ENCODE results near the gene ZBTB32. TPM values are rescaled to one million over a fixed set of nuclear protein-coding genes. Genes with fewer than 3 reads are reported as not detected.

Gene ZBTB32
- polyA plus RNA-seq, 1 donor, result 0.32 TPM

DNA sequence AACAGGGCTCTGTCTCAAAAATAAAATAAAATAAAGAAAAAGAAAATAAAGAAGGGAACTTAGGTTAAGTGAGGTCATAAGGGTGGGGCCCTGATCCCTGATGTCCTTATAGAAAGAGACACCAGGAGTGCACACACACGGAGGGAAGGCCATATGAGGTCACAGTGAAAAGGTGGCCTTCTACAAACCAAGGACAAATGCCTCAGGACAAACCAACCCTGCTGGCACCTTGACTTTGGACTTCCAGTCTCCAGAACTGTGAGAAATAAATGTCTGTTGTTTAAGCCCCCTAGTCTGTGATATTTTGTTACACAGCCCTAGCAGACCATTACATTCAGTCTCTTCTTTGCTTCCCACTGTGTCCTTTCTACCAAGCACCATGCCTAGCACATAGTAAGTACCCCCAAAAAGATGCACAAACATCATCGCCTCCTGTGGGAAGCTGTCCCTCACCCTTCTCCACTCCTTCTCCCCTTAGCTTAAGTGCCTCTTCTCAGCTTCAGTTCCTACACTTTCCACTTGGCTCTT lies 8.4 kb upstream of the ZBTB32 start:
- no peak for DNase-seq

DNA sequence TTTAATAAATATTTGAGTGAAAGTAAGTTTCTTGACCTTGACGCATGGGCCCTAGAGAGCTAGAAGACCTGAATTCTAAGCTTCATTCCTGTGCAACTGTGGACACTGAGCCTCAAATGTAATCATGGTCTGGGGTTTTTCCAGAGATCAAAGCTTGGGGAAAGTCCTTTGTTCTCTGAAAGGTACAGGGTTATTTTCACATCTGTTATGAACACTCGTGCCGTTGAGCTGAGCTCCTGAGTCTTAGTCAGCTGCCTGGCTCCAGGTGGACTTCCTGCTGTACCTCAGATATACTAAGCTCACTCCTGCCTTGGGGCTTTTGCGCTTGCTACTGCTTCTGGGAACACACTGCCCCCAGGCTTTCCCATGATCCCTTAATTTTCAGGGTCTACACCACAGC lies 7.5 kb upstream of the ZBTB32 start:
- DNase-seq, result no peak

DNA sequence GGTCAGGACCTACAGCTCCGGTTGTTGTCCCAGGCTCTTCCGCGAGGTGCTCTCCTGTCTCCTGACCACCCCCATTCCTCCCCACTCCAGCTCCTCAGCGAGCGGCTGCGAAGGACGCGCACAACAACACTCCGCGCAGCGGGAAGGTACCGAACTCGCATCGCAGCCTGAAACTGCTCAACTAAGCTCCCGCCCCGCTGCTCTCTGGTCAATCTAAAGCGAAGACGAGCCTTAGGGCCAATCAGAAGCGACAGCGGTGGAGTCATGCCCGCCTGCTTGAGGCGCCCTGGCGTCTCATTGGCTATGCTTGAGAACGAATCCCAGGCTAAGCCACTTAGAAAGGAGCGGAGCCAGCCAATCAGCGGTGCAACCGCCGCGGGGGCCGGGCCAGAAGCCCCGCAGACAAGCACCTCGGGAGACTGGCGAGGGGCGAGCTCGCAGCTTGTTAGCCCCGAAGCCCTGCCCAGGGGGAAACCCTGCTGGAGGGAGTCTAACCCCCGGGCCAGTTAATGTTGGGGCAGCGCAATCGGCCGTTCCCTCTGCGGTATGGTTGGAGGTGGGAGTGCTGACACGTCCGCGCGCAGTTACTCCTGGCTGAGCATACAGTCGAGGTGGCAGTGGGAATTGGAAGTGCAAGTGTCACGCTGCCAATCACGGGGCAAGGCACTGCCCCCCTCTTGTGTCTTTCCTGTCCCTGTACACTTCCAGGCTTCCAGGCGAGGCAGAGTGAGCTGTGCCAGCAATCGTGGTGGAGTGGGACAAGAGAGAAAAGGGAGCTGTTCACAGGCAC lies 1.9 kb upstream of the ZBTB32 start:
- DNase-seq, result peak; percentile 95

DNA sequence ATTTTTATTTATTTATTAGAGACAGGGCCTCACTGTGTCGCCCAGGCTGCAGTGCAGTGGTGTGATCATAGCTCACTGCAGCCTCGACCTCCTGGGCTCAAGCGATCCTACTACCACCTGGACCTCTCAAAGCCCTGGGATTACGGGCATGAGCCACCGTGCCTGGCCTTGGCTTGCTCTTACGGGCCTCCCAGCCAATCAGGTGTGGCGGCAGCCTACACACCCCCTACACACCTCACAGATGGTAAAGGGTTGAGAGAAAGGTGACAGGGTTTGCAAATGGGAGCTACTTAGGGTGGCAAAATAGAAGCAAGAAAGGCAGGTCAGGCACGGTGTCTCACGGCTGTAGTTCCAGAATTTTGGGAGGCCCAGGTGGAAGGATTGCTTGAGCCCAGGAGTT lies 1.0 kb upstream of the ZBTB32 start:
- DNase-seq, result no peak

DNA sequence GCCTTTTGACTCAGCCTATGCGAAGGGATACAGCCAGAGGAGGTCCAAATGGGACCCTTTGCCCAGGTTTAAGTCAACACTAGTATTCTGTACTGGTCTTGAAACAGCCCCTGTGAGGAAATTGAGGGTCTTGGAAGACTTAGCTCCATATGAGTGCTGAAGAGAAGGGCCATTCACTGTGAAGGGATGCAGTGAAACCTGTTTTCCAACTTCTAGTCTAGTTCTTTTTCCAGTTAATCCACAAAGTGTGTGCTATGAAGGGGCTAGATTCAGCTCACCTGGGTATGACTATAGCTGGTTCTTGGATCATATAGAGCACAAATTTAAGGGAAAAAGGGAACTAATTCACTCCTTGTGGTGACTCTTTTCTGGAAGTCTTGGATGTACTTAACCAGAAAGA lies 4.0 kb downstream of the ZBTB32 start:
- DNase-seq, result no peak

DNA sequence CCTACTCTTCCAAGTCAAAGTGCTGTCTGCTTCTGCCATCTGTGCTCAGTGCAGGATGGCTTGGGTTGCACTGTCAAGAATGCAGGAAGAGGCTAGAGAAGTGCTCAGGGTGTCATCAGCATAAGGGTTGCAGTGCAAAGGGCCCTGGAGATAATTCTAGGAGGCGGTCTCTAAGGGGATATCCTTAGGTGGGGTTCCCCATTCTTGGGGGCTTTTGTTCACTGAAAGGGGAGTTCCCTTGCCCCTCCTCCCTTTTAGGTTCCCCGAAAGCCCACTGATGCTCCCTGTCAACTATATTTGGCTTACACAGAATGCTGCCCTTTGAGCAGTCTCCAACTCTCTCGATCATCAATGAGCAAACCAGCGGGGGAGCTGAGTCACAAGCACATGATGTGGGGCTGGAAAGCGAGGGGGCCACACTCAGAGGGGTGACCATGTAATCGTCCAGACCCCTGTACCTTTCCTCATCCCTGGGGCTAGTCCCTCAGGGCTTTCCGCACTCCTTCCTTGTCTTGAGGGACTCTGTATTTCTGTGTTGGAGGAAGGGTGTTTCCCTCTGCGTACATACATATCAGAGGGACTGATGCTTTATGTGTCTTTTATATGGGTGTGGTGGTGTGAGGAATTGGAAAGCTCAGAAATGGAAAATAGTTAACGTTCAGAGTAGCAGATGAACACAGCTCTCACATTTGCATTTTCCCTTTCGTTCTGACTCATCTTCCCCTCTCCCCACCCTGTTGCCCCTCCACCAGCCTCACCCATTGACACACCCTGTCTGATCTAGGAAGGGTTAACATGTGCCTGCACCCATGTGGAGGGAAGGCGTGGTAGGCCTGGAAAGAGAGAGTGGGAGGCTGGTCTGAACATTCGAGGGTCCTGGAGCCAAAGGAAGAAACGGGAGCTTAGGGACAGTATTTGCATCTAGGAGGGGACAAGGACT lies 6.7 kb downstream of the ZBTB32 start:
- DNase-seq, result no peak

DNA sequence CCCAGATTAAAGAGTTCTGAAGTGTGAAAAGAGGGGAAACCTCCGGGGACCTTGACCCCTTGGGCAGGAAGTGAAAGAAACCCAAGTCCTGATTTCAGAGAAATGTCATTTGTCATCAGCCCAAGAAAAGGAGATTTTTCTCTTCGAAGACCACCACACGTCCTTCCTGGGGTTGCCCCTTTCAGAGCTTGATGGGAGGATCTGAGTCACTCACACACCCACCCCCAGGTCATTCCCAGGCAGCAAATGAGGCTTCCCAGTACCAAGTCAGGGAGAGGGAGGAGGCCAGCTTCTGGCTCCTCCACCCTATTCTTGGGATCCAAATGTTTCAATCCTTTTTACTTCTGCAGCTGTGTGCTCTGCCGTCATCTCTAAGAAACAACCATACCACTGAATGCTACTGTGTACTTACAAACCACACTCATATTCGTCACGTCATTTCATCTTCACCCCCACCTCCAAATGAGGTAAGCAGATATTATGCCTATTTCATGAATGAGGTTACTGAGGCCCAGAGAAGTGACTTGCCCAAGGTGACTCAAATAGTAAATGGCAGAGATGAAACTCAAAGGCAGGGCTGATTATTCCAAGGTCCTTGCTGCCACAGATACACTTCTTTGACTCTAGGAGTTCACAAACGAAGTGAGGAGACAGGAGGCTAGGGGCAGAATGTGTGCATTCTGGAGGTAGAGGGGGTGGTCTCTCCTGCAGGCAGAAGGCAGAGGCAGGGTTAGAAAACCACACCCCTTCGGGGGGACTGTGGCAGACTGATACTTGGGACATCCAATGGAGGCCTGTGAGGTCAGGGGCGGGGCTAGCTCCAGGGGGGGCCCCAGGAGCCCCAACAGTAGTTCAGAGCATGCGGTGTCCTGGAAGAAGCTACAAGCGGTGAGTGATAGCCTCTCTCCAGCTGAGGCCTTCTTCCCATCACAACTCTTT lies 8.5 kb downstream of the ZBTB32 start:
- no peak for DNase-seq

DNA sequence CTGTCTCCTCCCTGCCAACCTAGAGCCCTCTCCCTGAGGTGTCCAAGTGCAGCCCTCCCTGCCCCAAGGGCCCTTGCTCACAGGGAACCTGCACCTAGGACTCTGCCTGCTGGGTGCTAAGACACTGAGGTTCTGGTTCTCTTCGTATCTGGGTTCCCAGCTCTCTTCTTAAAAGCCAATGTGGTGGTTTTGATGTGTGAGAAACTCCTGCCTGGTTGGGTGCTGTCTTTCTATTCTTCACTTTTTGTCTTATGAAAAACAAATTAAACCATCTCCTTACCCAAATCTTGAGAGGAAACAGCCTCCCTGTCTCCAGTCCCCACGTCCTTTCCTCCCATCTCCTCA lies 9.1 kb downstream of the ZBTB32 start:
- DNase-seq, result no peak

DNA sequence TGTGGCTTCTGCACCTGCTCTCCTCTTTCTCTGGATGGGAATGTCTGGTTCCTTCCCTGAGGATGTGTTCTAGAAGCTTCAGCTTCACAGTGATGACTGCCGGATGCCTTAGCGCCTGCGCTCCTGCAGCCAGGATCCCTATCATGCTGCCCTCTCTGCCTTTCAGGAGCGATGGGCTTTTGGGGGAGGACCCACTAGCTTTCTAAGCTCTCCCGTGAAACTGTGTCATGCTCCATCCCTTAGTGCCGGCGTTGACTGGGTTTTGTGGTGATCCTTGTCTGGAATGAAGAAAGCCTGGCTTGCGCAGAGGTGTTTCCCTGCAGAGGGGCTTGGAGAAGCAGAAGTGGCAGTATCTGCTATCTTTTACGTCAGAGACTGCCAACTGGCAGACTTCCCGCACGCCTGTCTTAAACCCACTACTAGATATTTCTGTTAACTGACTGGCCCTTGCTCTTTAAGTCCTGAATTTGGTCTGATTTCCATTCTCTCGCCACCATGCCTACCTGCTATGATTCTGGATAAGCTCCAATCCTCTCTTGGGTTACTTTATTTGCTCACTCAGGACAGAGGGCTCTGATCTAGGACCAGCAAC lies 9.6 kb downstream of the ZBTB32 start:
- no peak for DNase-seq

DNA sequence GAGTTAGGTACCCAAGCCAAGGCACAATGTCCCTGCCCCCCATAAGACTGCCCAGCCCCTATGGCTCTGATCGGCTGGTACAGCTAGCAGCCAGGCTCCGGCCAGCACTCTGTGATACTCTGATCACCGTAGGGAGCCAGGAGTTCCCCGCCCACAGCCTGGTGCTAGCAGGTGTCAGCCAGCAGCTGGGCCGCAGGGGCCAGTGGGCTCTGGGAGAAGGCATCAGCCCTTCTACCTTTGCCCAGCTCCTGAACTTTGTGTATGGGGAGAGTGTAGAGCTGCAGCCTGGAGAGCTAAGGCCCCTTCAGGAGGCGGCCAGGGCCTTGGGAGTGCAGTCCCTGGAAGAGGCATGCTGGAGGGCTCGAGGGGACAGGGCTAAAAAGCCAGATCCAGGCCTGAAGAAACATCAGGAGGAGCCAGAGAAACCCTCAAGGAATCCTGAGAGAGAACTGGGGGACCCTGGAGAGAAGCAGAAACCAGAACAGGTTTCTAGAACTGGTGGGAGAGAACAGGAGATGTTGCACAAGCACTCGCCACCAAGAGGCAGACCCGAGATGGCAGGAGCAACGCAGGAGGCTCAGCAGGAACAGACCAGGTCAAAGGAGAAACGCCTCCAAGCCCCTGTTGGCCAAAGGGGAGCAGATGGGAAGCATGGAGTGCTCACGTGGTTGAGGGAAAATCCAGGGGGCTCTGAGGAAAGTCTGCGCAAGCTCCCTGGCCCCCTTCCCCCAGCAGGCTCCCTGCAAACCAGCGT lies 10.4 kb downstream of the ZBTB32 start:
- no peak for DNase-seq

DNA sequence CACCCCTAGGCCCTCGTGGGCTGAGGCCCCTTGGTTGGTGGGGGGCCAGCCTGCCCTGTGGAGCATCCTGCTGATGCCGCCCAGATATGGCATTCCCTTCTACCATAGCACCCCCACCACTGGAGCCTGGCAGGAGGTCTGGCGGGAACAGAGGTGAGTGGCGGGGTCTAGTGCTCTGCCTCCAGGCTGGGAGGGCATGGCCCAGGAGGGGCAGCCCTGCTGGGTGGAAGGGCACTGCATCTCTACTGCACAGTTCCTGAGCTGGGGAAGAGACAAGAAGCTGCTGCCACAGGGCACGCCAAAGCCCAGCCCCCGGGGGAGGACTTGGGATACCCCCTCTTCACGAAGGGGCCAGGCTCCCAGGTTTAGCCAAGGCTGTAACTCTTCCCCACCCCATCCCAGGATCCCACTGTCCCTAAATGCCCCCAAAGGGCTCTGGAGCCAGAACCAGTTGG lies 11.0 kb downstream of the ZBTB32 start:
- no peak for DNase-seq

DNA sequence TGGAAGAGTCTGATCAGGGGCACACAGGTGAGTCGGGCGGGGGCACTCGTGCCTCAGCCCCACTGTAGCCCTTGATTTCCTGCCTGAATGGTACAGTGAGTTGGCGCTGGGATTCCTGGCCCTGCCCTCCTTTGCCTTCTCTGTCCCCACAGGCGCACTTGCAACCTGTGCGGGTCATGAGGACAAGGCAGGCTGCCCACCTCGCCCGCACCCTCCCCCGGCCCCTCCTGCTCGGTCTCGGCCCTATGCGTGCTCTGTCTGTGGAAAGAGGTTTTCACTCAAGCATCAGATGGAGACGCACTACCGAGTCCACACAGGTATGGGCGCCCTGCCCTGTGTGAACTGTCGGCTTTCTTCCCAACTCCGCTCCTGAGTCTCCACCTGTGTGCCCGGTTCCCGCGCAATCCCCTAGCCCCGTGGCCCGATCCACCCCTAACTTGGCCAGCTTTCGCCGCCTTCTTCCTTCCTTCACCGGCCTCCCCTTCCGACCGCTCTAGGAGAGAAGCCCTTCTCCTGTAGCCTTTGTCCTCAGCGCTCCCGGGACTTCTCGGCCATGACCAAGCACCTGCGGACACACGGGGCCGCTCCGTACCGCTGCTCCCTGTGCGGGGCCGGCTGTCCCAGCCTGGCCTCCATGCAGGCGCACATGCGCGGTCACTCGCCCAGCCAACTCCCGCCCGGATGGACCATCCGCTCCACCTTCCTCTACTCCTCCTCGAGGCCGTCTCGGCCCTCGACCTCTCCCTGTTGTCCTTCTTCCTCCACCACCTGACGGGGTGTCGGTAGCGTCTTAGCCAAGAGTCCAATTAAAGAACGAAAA lies 11.8 kb downstream of the ZBTB32 start:
- no peak for DNase-seq

DNA sequence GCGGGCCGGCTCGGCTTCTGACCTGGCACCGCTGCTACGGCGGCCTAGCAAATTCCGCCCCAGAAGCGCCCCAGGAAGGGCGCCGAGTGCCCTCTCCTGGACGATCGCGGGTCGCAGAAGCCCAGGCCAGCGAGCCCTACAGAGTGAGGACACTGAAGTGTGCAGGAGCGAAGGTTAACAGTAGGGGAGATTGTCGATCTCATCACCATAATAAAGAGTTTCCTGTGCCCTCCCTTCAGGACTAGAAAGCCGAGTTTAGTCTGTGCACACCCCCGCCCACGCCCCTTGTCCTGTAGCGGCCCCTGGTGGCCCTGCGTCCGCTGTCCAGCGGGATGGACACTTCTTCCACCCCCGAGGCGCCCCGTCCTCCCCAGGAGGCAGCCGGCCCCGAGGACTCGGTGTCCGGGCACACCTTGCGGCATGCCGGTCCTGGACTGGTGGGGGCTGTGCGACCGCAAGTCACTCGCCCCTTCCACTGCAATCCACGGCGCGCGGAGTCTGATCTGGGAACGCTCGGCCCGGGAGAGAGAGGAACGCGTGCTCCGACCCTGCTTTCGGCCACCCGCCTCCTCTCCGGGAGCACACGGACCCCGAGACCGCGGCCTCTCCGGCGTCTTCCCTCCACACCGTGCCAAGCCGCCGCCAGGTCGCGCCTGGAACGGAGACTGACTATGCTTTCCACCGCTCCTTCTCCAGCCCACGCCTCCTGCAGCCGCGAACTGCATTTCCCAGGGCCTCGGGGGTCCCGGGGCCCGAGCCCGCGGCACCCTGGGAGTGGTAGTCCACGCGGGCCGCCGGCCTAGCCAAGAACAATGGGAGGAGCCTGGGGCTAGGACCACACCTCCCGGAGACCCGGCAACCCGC lies 12.7 kb downstream of the ZBTB32 start:
- peak; percentile 84 for DNase-seq

DNA sequence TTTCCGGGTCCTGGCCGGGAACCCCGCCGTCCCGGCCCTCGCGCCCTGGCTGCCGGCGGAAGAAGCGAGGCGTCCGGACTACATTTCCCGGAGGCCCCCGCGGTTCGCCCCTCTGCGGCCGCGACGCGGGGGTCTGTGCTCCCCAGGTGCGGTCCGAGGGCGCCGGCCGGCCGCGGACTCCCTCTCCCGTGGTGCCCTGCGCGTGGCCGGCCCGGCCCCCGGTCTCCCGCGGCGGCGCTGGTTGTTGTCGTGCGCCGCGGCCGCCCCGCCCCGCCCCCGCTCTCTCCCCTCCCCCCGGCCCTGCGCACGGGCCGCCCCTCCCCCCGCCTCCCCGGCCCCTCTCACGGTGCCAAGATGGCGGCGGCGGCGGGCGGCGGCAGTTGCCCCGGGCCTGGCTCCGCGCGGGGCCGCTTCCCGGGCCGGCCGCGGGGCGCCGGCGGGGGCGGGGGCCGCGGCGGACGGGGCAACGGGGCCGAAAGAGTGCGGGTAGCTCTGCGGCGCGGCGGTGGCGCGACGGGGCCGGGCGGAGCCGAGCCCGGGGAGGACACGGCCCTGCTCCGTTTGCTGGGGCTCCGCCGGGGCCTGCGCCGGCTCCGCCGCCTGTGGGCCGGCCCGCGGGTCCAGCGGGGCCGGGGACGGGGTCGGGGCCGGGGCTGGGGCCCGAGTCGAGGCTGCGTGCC lies 13.4 kb downstream of the ZBTB32 start, which contains the start of gene KMT2B:
KMT2B (plus strand) TSS at position 339 of the 680 bp plus-strand sequence; CDS start at position 355, 16 bp downstream.
- peak; percentile 95 for DNase-seq

DNA sequence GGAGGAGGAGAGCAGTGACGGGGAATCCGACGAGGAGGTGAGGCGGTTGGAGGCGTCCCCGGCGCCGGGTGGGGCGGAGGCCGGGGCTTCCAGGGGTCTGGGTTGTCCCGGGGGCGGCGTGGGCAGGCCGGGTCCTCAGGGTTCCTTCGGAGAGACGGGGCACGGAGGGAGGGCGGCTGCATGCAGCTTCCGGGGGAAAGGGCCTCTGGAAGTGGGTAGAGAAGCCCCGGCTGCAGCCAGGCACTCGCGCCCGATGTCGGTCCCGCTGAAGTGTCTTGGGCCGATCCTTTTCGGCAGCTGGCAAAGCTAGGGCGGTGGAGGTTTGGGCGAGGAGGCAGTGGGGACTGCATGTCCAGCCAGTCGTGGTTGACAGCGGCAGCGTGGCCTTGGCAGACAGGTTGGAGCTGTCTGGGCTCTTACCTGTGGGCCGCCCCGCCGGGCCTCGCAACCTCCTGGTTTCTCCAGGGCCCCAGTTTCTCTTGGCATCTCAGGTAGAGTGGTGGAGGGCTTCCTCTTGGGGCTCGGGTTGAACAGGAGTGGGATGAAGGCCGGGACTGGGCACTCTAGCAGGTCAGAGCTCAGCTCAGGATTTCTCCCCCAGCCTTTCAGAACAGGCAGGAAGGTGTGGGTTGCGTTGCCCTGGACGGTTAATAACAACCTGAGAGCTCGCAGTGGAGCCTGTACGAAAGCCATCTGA lies 14.1 kb downstream of the ZBTB32 start:
- no peak for DNase-seq

DNA sequence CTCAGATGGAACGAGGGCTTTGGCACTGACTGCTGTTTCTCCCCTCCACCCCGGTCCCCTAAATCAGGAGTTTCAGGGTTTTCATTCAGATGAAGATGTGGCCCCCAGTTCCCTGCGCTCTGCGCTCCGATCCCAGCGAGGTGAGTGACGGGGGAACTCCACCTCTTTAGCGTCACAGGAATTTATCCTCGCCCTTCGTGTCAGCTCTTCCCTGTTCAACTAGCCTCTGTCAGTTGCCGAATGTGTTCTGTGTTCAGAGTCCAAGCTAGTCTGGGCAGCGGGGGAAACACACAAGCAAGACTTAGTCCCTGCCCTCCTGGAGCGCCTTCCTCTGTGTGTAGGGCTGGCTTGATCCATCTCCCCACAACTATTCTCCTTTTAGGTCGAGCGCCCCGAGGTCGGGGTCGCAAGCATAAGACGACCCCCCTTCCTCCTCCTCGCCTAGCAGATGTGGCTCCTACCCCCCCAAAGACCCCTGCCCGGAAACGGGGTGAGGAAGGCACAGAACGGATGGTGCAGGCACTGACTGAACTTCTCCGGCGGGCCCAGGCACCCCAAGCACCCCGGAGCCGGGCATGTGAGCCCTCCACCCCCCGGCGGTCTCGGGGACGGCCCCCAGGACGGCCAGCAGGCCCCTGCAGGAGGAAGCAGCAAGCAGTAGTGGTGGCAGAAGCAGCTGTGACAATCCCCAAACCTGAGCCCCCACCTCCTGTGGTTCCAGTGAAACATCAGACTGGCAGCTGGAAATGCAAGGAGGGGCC lies 15.2 kb downstream of the ZBTB32 start:
- DNase-seq, result no peak

DNA sequence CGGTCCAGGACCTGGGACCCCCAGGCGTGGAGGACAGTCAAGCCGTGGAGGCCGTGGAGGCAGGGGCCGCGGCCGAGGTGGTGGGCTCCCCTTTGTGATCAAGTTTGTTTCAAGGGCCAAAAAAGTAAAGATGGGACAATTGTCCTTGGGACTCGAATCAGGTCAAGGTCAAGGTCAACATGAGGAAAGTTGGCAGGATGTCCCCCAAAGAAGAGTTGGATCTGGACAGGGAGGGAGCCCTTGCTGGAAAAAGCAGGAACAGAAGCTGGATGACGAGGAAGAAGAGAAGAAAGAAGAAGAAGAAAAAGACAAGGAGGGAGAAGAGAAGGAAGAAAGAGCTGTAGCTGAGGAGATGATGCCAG lies 15.8 kb downstream of the ZBTB32 start:
- DNase-seq, result no peak

Data from left kidney (tissue), 2 donors.